GM19397 (cell line): Measurements from ENCODE around the gene ARHGEF6.

Source experiments
- ATAC-seq: cut with Tn5 transposase; IDR thresholded peaks from one replicate; pipeline ENCODE4 v1.9.1; 2021; ENCODE audit warnings: mild to moderate bottlenecking, moderate library complexity; ENCODE audit not compliant: unreplicated experiment

The ARHGEF6 gene

GRCh38 chrX:136747003-136747986 lies 33.4 kb downstream of the ARHGEF6 start:
- ATAC-seq = no peak

GRCh38 chrX:136745215-136746173 lies 35.2 kb downstream of the ARHGEF6 start:
- ATAC-seq = no peak

- no peak for ATAC-seq
These were observed 37.9 kb downstream of the ARHGEF6 start for GRCh38 chrX:136742721-136743379.

- no peak for ATAC-seq
These were observed 42.5 kb downstream of the ARHGEF6 start for GRCh38 chrX:136738049-136738729.

- no peak for ATAC-seq
These were observed 44.0 kb downstream of the ARHGEF6 start for GRCh38 chrX:136736690-136737089.

- ATAC-seq = no peak
These were observed 45.1 kb downstream of the ARHGEF6 start for GRCh38 chrX:136735601-136736000.

- no peak for ATAC-seq
These were observed 47.1 kb downstream of the ARHGEF6 start for GRCh38 chrX:136733613-136734012.

- no peak for ATAC-seq
These were observed 48.9 kb downstream of the ARHGEF6 start for GRCh38 chrX:136731798-136732197.

- ATAC-seq = no peak
These were observed 49.4 kb downstream of the ARHGEF6 start for GRCh38 chrX:136731207-136731782.

GRCh38 chrX:136728393-136728792 lies 52.3 kb downstream of the ARHGEF6 start:
- no peak for ATAC-seq

GRCh38 chrX:136725441-136726104 lies 55.2 kb downstream of the ARHGEF6 start:
- no peak for ATAC-seq

GRCh38 chrX:136718091-136718490 lies 62.6 kb downstream of the ARHGEF6 start:
- ATAC-seq = no peak

GRCh38 chrX:136714626-136715599 lies 65.8 kb downstream of the ARHGEF6 start:
- ATAC-seq = peak; percentile 82

- ATAC-seq = no peak
These were observed 68.0 kb downstream of the ARHGEF6 start for GRCh38 chrX:136712650-136713310.

- ATAC-seq = no peak
These were observed 69.6 kb downstream of the ARHGEF6 start for GRCh38 chrX:136711147-136711546.

- ATAC-seq = no peak
These were observed 70.3 kb downstream of the ARHGEF6 start for GRCh38 chrX:136710325-136710951.

GRCh38 chrX:136708348-136708747 lies 72.4 kb downstream of the ARHGEF6 start:
- no peak for ATAC-seq
